Measurements from ENCODE around the gene ZNF324.
"Not testable (repeated sequence)": the region's sequence is repeated elsewhere in the genome, so short reads cannot be mapped to it uniquely, and the experiment has no call there.

Gene ZNF324

DNA sequence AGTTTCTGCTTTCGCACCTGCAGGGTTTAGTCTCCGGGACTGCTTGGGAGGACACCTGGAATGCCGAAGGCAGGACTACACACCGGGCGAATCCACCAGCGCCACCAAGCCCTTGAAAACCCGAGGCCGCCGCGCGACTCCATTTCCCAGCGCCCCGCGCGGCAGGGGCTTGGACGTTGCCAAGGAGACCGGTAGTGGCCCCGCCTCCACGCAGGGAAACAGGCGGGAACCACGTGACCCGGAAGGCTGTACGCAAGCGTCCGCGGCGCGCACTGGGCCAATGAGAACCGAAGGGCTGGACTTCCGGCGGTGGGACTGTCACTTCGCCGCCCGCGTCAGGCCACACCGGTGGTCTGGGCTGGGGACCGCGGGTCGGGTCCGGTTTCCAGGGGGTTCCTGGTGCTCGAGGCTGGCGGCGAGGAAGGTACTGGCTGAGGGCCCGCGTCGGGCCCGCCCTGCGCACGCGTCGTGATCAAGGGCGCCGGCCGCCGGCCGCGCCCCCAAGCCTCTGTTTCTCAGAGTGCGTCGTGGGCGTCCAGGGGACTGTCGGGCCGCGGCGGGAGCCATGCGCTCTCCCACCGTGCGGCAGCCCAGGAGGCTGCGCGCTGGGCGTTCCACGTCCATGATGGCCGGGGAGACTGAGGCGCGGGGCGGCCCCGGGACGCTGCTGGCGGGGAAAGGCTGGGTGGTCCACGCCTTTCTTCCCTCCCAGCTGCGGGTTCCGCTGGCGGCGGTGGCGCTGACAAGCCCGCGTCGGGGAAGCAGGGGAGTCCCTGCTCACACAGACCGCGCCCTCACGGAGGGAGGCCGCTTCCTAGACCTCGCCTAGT, at the start of gene ZNF324:
Gene ZNF324, plus strand, starts transcription at position 321 of the 830 bp plus-strand sequence. CDS start 2,106 bp downstream, outside the sequence.
- peak; percentile 99 for DNase-seq

GRCh38 chr19:58428617-58429016, 38.3 kb upstream of the ZNF324 start:
- no peak for DNase-seq

DNA sequence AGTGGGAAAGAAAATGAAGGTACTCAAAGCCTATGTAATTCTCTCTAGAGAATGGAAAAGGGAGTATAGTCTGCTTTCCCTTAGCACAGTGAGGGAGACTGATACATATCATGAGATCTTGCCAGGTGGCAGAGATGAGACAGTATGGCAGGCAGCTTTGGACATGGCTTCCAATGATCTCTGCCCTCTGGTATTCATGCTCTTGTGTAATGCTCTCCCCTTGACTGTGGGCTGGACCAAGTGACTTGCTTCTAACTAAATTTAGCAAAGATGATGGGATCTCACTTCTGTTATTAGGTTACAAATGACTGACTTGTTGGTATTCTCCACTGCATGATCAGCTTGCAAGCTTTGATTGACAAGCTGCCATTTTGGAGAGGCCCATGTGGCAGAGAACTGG, 37.1 kb upstream of the ZNF324 start:
- no peak for DNase-seq

DNA sequence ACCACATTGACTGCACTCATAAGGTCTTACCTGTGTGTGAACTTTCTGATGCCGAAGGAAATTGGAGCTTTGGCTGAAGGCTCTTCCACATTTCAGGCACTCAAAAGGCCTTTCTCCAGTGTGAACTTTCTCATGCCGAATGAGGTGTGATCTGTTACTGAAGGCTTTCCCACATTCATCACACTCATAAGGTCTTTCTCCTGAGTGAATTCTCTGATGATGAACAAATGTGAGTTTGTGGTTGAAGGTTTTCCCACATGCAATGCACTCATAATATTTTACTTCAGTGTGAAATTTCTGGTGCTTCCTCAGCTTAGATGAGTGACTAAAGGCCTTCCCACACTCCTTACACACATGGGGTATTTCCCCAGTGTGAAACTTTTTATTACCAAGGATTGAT, 32.7 kb upstream of the ZNF324 start:
- DNase-seq = no peak

DNA sequence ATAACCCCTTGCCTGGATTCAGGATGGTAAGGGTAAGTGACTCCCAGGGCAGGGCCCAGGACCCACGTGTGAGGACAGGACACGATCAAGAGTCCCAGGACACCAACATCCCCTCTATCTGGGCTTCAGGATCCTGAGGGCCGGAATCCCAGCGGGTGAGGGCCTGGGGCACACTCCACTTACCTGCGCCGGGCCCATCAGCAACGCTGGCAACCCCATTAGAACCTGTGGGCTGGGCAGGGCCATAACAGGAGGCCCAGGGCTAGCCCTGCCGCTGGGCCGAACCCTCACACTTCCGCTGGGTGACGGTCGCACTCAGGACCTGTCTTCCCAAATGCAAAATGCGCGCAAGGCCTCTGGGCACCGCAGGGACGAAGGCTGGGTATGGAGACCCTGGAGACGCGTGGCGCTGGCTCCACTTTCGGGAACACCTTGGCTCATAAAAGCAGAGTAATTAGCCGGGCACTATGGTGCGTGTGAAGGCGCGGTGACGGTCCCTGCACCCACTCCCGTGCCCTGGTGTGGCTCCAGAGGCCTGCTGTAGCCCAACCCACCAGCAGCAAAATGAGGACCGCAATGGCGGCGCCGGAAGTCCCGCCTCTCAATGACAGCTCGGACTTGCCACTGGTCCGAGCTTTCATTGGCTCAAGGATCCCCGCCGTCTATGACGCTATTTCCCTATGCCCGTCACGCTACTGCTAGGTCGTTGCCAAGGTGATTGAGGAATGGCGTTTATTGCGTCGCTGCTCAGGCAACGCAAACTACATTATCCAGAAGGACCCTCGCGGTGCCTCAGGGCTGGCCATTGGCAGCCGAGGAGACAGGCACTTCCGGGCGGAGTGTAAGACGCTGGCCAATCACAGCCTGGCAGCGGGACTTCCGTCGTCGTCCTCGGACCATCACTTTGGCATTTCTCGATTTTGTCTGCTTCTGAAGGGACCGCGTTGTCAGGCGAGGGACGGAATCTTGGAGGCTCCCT, 27.0 kb upstream of the ZNF324 start, which contains the start of gene ZNF132:
Gene ZNF132, minus strand, starts transcription at position 578 of the 979 bp plus-strand sequence. Its CDS starts 332 bp downstream, at position 246.
- peak; percentile 96 for DNase-seq

GRCh38 chr19:58440556-58440955, 26.3 kb upstream of the ZNF324 start:
- no peak for DNase-seq

DNA sequence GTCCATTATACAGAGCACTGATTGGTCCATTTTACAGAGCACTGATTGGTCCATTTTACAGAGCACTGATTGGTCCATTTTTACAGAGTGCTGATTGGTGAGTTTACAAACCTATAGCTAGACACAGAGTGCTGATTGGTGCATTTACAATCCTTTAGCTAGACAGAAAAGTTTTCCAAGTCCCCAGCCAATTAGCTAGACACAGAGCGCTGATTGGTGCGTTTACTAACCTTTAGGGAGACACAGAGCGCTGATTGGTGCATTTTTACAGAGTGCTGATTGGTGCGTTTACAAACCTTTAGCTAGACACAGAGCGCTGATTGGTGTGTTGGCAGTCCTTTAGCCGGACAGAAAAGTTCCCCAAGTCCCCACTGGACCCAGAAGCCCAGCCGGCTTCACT, 23.9 kb upstream of the ZNF324 start:
- DNase-seq = not testable (repeated sequence)

DNA sequence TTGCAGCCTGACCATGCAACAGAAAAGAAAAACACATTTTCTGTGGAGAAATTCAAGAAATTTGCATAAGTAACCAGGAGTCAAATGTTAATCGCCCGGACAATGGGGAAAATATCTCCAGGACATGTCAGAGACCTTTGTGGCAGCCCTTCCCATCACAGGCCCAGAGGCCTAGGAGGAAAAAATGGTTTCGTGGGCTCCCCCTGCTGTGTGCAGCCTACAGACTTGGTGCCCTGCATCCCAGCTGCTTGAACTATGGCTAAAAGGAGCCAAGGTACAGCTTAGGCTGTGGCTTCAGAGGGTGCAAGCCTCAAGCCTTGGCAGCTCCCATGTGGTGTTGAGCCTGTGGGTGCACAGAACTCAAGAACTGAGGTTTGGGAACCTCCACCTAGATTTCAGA, 18.0 kb upstream of the ZNF324 start:
- not testable (repeated sequence) for DNase-seq

DNA sequence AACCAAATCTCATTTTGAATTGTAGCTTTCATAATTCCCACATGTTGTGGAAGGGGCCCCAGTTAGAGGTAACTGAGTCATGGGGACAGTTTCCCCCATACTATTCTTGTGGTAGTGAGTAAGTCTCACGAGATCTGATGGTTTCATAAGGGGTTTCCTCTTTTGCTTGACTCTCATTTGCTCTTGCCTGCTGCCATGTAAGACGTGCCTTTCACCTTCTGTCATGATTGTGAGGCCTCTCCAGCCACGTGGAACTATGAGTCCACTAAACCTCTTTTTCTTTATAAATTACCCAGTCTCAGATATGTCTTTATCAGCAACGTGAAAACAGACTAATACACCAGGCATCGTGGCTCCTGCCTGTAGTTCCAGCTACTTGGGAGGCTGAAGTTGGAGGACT, 16.9 kb upstream of the ZNF324 start:
- DNase-seq = not testable (repeated sequence)

DNA sequence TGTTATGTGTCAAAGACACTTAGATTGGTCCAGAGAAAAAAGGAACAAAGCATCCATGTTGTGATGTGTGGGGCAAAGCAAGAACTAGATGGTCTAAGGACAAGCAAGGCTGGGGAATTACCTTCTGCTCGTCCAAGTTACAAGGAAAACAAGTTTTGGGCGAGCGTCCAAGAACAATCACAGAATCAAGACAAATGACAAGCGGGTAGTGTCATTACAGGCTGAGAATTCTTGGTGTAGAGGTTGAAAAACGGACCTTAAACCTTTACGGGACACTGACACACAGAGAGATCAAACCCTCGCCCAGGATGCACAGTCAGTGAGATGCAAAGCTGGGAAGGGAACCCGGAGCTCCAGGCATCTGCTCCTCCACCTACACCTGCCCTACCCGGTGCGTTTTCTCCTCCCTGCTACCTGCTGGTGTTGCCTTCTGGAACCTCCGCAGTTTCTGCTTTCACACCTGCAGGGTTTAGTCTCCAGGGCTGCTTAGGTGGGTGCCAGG, 16.0 kb upstream of the ZNF324 start:
- DNase-seq = no peak

DNA sequence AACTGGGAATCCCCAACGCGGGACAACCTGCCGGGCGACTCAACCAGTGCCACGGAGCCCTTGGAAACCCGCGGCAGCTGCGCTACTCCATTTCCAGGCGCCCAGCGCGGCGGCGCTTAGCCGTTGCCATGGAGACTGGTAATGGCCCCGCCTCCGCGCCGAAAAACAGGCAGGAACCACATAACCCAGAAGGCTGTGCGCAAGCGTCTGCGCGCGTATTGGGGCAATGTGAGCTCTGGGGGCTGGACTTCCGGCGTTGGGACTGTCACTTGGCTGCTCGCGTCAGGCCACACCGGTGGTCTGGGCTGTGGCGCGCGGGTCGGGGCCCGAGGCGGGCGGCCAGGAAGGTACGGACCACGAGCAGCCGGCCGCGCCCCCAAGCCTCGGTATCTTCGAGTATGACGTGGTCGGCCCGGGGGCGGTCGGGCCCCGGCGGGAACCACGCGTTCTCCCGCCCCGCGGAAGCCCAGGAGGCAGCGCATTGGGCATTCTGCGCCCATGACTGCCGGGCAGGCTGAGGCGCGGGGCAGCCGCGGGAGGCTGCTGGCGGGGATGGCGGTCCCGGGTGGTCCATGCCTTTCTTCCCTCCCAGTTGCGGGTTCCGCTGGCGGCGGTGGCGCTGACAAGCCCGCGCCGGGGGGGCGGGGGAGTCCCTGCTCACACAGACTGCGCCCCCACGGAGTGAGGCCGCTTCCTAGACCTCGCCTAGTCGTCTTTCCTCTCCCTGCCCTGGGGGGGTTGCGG, 15.3 kb upstream of the ZNF324 start, which contains the start of gene ZNF324B:
Gene ZNF324B, plus strand, starts transcription at position 265 of the 744 bp plus-strand sequence. CDS start 2,080 bp downstream, outside the sequence.
- DNase-seq = peak; percentile 99

GRCh38 chr19:58453743-58454142, 13.1 kb upstream of the ZNF324 start:
- no peak for DNase-seq

GRCh38 chr19:58455306-58455705, 11.6 kb upstream of the ZNF324 start:
- no peak for DNase-seq

DNA sequence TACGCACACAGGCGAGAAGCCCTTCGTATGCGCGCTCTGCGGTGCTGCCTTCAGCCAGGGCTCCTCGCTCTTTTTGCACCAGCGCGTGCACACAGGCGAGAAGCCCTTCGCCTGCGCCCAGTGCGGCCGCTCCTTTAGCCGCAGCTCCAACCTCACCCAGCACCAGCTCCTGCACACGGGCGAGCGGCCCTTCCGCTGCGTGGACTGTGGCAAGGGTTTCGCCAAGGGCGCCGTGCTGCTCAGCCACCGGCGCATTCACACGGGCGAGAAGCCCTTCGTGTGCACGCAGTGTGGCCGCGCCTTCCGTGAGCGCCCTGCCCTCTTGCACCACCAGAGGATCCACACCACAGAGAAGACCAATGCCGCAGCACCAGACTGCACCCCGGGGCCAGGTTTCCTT, 10.8 kb upstream of the ZNF324 start:
- no peak for DNase-seq

DNA sequence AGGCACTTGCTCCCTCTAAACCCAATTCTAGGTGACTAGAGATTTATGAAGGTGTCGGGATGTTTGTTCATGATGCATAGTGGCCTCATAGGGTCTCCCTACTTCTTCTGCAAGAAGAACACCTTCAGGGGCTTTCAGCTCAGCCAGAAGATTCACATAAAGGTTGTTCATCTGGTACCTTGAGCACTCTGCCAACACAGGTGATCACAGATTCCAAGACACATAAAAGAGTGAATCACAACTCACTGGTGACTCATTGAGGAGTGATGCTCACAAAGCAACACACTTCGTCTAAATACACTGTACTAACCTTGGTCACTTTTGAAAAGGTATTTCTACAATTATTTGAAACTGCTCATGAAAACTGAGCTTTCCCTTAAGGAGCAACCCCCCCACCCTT, 6.8 kb upstream of the ZNF324 start:
- DNase-seq = no peak

- no peak for DNase-seq
Measured at GRCh38 chr19:58466089-58466759, 656 bp upstream of the ZNF324 start.

DNA sequence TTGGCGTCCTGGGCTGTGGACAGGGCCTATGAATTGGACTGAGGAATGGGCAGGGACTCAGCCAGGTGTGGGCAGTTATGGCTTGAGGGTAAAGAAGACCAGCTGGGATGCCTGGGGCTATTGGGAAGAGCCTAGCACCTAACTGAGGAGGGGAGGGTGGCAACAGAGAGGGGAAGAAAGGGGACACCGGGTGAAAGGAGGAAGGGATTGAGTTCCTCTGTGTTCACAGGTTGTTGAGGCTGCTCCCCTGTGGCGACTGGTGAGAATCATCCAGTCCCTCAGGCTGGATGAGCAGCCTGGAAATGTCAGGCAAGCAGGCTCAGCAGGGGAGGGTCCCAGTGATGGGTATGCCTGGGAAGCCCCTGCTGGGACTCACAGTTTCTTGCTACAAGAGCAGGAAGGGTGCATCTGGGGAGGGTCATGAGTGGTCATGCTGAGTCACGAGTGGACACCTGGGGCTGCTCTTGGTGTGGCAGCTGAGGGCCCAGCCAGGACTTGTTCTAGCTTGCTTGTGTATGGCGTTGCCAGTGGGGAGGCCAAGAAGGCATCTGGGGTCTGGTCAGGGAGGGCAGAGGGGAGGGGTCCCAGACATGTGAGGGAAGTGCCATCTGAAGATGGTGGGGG, 1.4 kb downstream of the ZNF324 start:
- no peak for DNase-seq

DNA sequence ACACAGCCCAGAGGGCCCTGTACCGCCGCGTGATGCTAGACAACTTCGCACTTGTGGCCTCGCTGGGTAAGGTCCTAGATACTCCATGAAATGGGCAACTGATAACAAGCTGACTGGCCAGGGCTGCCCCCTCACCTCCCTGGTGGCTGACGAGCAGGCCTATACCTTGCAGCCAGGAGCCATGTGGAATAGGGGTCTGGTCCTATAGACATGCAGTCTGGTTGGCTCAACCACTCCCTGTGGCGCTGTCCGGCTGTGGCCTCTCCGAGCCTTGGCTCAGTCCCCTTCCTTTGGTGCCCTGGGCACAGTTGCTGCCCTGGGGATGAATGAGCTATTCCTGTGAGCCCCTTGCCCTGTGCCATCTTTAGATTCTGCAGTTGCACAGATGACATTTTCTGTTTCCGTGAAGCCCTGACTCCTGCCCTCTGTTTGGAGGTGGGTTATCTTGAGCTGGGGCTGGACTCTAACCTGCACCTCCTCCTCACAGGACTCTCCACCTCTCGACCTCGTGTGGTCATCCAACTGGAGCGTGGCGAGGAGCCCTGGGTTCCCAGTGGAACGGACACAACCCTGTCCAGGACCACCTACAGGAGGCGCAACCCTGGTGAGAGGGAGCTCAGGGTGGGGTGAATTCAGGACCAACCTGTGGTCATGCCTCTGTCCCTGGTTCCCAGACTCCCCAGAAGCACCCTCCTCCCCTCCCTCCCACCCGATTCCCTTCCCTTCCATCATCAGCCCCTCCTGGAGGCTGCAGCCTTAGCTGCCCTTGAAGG, 2.5 kb downstream of the ZNF324 start:
- DNase-seq = no peak

- DNase-seq = not testable (repeated sequence)
Measured at GRCh38 chr19:58470837-58471543, 4.1 kb downstream of the ZNF324 start.

GRCh38 chr19:58471736-58472135, 4.9 kb downstream of the ZNF324 start:
- DNase-seq = no peak

All from NCI-H82 (cell line).